Osteocyte (in vitro differentiated cells): ENCODE measurements around the gene SLCO2A1. TPM values are rescaled to one million over a fixed set of nuclear protein-coding genes. Genes with fewer than 3 reads are reported as not detected.

Experiments used
- DNase-seq: peaks from one replicate; pipeline ENCODE4 v3.0.0; 2021; ENCODE audit warnings: mixed read lengths; ENCODE audit not compliant: unreplicated experiment; ENCODE audit errors: extremely low spot score
- H3K27ac Mint-ChIP-seq: one replicate; pipeline ENCODE4 v1.8.0; 2021; ENCODE audit warnings: mild to moderate bottlenecking, mixed read lengths; ENCODE audit not compliant: unreplicated experiment
- H3K27me3 Mint-ChIP-seq: one replicate; pipeline ENCODE4 v1.8.0; 2021; ENCODE audit warnings: mixed read lengths; ENCODE audit not compliant: unreplicated experiment
- H3K36me3 Mint-ChIP-seq: one replicate; pipeline ENCODE4 v1.8.0; 2021; ENCODE audit warnings: mixed read lengths; ENCODE audit not compliant: unreplicated experiment
- H3K4me1 Mint-ChIP-seq: one replicate; pipeline ENCODE4 v1.8.0; 2021; ENCODE audit warnings: mixed read lengths; ENCODE audit not compliant: unreplicated experiment
- H3K4me3 Mint-ChIP-seq: one replicate; pipeline ENCODE4 v1.8.0; 2021; ENCODE audit warnings: mild to moderate bottlenecking, moderate library complexity, mixed read lengths; ENCODE audit not compliant: unreplicated experiment
- H3K9me3 Mint-ChIP-seq: one replicate; pipeline ENCODE4 v1.8.0; 2021; ENCODE audit warnings: mixed read lengths; ENCODE audit not compliant: unreplicated experiment
- CTCF ChIP-seq: fragments of 200-600 bp; sonication (generic); IDR thresholded peaks from 2 replicates; pipeline ENCODE4 v1.5.0; 2021; ENCODE audit warnings: antibody characterized with exemption, mild to moderate bottlenecking, moderate library complexity
- total RNA-seq: library from RNA; stranded (reverse); gene quantifications from 2 replicates; pipeline ENCODE4 v1.2.1, GENCODE V29; 2021

The SLCO2A1 gene
- total RNA-seq, 1 donor from 2014 or later, result 9.8 TPM

GRCh38 chr3:133881492-133881891 is 148.2 kb downstream of the SLCO2A1 start:
- no peak for TF ChIP-seq CTCF
- H3K27ac Mint-ChIP-seq, result no peak overlapping the region
- H3K4me3 Mint-ChIP-seq, result no peak overlapping the region
- H3K27me3 Mint-ChIP-seq, result no peaks in the 10 kb centered on the region
- no peaks in the 10 kb centered on the region for H3K4me1 Mint-ChIP-seq
- DNase-seq, result peak; percentile 34
- peaks cover 13% of the 10 kb centered on the region for H3K9me3 Mint-ChIP-seq
- peaks cover 2% of the 10 kb centered on the region for H3K36me3 Mint-ChIP-seq

GRCh38 chr3:133880886-133881455 is 148.8 kb downstream of the SLCO2A1 start:
- Mint-ChIP-seq H3K9me3 (peaks cover 13% of the 10 kb centered on the region), H3K4me1 (no peaks in the 10 kb centered on the region), H3K36me3 (peaks cover 2% of the 10 kb centered on the region), H3K27ac (no peak overlapping the region), H3K27me3 (no peaks in the 10 kb centered on the region), H3K4me3 (no peak overlapping the region)
- DNase-seq, result peak; percentile 65
- TF ChIP-seq CTCF, result no peak

GRCh38 chr3:133880287-133880686 is 149.4 kb downstream of the SLCO2A1 start:
- H3K4me1 Mint-ChIP-seq, result no peaks in the 10 kb centered on the region
- no peak overlapping the region for H3K27ac Mint-ChIP-seq
- no peak overlapping the region for H3K4me3 Mint-ChIP-seq
- peaks cover 13% of the 10 kb centered on the region for H3K9me3 Mint-ChIP-seq
- peak; percentile 68 for DNase-seq
- TF ChIP-seq CTCF, result no peak
- H3K36me3 Mint-ChIP-seq, result peaks cover 2% of the 10 kb centered on the region
- no peaks in the 10 kb centered on the region for H3K27me3 Mint-ChIP-seq

- TF ChIP-seq CTCF, result no peak
- no peak for DNase-seq
- peaks cover 2% of the 10 kb centered on the region for H3K36me3 Mint-ChIP-seq
- no peak overlapping the region for H3K4me3 Mint-ChIP-seq
- no peak overlapping the region for H3K27ac Mint-ChIP-seq
- H3K9me3 Mint-ChIP-seq, result peaks cover 13% of the 10 kb centered on the region
- H3K27me3 Mint-ChIP-seq, result no peaks in the 10 kb centered on the region
- H3K4me1 Mint-ChIP-seq, result no peaks in the 10 kb centered on the region
These were observed 151.2 kb downstream of the SLCO2A1 start for GRCh38 chr3:133878518-133878917.

Other genes with a start within 250 kb of the SLCO2A1 start
- 84.7 and 91.7 TPM in 2 replicates for gene SRPRB, start 224.1 kb downstream of the SLCO2A1 start, total RNA-seq
- gene RAB6B, start 134.0 kb downstream of the SLCO2A1 start, total RNA-seq, result 7.8 and 11.3 TPM in 2 replicates
- gene RYK, start 220.9 kb upstream of the SLCO2A1 start, total RNA-seq, result 68.1 and 70.7 TPM in 2 replicates